Urinary bladder (tissue), 4 donors: ENCODE results near the gene POU3F1. TPM values are rescaled to one million over a fixed set of nuclear protein-coding genes. Genes with fewer than 3 reads are reported as not detected.

Source experiments
- DNase-seq: peaks from one replicate; pipeline ENCODE4 v3.0.0-alpha.2; 2015; ENCODE audit errors: extremely low spot score
- H3K27ac ChIP-seq: one replicate; pipeline ENCODE4 v1.5.1; 2013; ENCODE audit warnings: low read depth, mild to moderate bottlenecking, moderate library complexity
- H3K36me3 ChIP-seq: one replicate; pipeline ENCODE4 v1.6.1; 2013; ENCODE audit warnings: mild to moderate bottlenecking, moderate library complexity; ENCODE audit not compliant: insufficient read depth
- H3K4me1 ChIP-seq: one replicate; pipeline ENCODE4 v1.6.1; 2013; ENCODE audit warnings: mild to moderate bottlenecking, moderate library complexity; ENCODE audit not compliant: insufficient read depth
- H3K4me3 ChIP-seq: one replicate; pipeline ENCODE4 v1.5.1; 2013; ENCODE audit warnings: low read depth, low read length
- WGBS: extraction: QIAGEN DNeasy Blood & Tissue Kit; methylation state at CpG from one replicate; pipeline ENCODE4 v1.1.7; 2013; 5-methylcytosine and 5-hydroxymethylcytosine counted together
- polyA plus RNA-seq: library from polyadenylated mRNA; stranded (reverse); fragments of 200-250 nt; gene quantifications from one replicate; pipeline ENCODE4 v1.2.3, GENCODE V29; 2013
- total RNA-seq: library from RNA; depleted of rRNA; stranded (reverse); fragments of >200 nt; gene quantifications from one replicate; pipeline ENCODE4 v1.2.3, GENCODE V29; 2014
- donor health status: healthy with polysubstance abuse.
- donor health status: healthy.

The POU3F1 gene
- total and polyA plus RNA-seq, 2 donors = 0.32 to 0.60 TPM

GRCh38 chr1:38005195-38006007 is 41.2 kb downstream of the POU3F1 start, which contains the start of gene FHL3:
Gene FHL3 (minus strand): TSS chr1:38005514. CDS start chr1:37999412, 6,102 bp downstream.
- DNase-seq = no peak
- Histone ChIP-seq H3K36me3 (no peaks in the 10 kb centered on the region), H3K27ac (peak within 1 kb of the TSS; percentile 67), H3K4me1 (no peaks in the 10 kb centered on the region), H3K4me3 (peak within 1 kb of the TSS; percentile 88)
- 3% methylated on average over 78 of the region's 83 CpGs for WGBS

GRCh38 chr1:38004284-38005108 is 42.1 kb downstream of the POU3F1 start:
- Histone ChIP-seq H3K4me3 (peak overlapping the region; percentile 88), H3K4me1 (no peaks in the 10 kb centered on the region), H3K36me3 (no peaks in the 10 kb centered on the region), H3K27ac (peak overlapping the region; percentile 42)
- DNase-seq = no peak
- WGBS = 2% methylated on average over 26 of the region's 26 CpGs

GRCh38 chr1:38003261-38004250 is 43.0 kb downstream of the POU3F1 start:
- Histone ChIP-seq H3K4me1 (no peaks in the 10 kb centered on the region), H3K36me3 (no peaks in the 10 kb centered on the region), H3K4me3 (peak overlapping the region; percentile 88), H3K27ac (no peak overlapping the region)
- no peak for DNase-seq
- WGBS = 42% methylated on average over 8 of the region's 8 CpGs

- H3K4me3 ChIP-seq = no peak overlapping the region
- H3K4me1 ChIP-seq = no peaks in the 10 kb centered on the region
- peak overlapping the region; percentile 88 for H3K27ac ChIP-seq
- WGBS = 24% methylated on average over 13 of the region's 13 CpGs
- no peaks in the 10 kb centered on the region for H3K36me3 ChIP-seq
- peak; percentile 36 for DNase-seq
Measured at GRCh38 chr1:38000529-38001455, 45.8 kb downstream of the POU3F1 start.

- no peak overlapping the region for H3K4me3 ChIP-seq
- H3K27ac ChIP-seq = peak overlapping the region; percentile 88
- no peaks in the 10 kb centered on the region for H3K4me1 ChIP-seq
- H3K36me3 ChIP-seq = no peaks in the 10 kb centered on the region
- no peak for DNase-seq
- WGBS = 31% methylated on average over 2 of the region's 2 CpGs
Measured at GRCh38 chr1:38000233-38000528, 46.4 kb downstream of the POU3F1 start.

GRCh38 chr1:37999430-38000232 is 47.0 kb downstream of the POU3F1 start:
- WGBS = 9% methylated on average over 9 of the region's 9 CpGs
- peak; percentile 35 for DNase-seq
- H3K4me3 ChIP-seq = no peak overlapping the region
- peak overlapping the region; percentile 88 for H3K27ac ChIP-seq
- H3K36me3 ChIP-seq = no peaks in the 10 kb centered on the region
- H3K4me1 ChIP-seq = no peaks in the 10 kb centered on the region

- H3K4me1 ChIP-seq = no peaks in the 10 kb centered on the region
- H3K36me3 ChIP-seq = no peaks in the 10 kb centered on the region
- H3K27ac ChIP-seq = peak overlapping the region; percentile 88
- DNase-seq = no peak
- 65% methylated on average over 16 of the region's 16 CpGs for WGBS
- H3K4me3 ChIP-seq = no peak overlapping the region
Measured at GRCh38 chr1:37998913-37999429, 47.6 kb downstream of the POU3F1 start.

- H3K36me3 ChIP-seq = no peaks in the 10 kb centered on the region
- H3K27ac ChIP-seq = no peak overlapping the region
- H3K4me3 ChIP-seq = no peak overlapping the region
- DNase-seq = no peak
- no peaks in the 10 kb centered on the region for H3K4me1 ChIP-seq
- WGBS = 80% methylated on average over 9 of the region's 9 CpGs
Measured at GRCh38 chr1:37998089-37998808, 48.3 kb downstream of the POU3F1 start.

- peak overlapping the region; percentile 70 for H3K27ac ChIP-seq
- no peaks in the 10 kb centered on the region for H3K4me1 ChIP-seq
- H3K36me3 ChIP-seq = no peaks in the 10 kb centered on the region
- 83% methylated on average over 25 of the region's 25 CpGs for WGBS
- no peak overlapping the region for H3K4me3 ChIP-seq
- no peak for DNase-seq
Measured at GRCh38 chr1:37997256-37998088, 49.1 kb downstream of the POU3F1 start.

- Histone ChIP-seq H3K4me1 (no peaks in the 10 kb centered on the region), H3K36me3 (no peaks in the 10 kb centered on the region), H3K4me3 (peak overlapping the region; percentile 44), H3K27ac (peak overlapping the region; percentile 85)
- peak; percentile 86 for DNase-seq
- WGBS = 6% methylated on average over 46 of the region's 46 CpGs
Measured at GRCh38 chr1:37995751-37996345, 50.7 kb downstream of the POU3F1 start.
